GM19324 (cell line): ENCODE data around the gene RUNDC1.
A peak's percentile ranks its signal among the peaks of the same experiment; 100 is the strongest.
"Not testable (repeated sequence)": the region's sequence is repeated elsewhere in the genome, so short reads cannot be mapped to it uniquely, and the experiment has no call there.

Experiments used
- ATAC-seq: cut with Tn5 transposase; IDR thresholded peaks from one replicate; pipeline ENCODE4 v1.9.1; 2021; ENCODE audit warnings: mild to moderate bottlenecking, moderate library complexity; ENCODE audit not compliant: unreplicated experiment, low FRiP score

Gene RUNDC1

GRCh38 chr17:42980274-42980765 is at the start of gene RUNDC1:
RUNDC1 (plus strand) TSS chr17:42980565; CDS start chr17:42980577, 12 bp downstream.
- peak; percentile 71 for ATAC-seq

DNA sequence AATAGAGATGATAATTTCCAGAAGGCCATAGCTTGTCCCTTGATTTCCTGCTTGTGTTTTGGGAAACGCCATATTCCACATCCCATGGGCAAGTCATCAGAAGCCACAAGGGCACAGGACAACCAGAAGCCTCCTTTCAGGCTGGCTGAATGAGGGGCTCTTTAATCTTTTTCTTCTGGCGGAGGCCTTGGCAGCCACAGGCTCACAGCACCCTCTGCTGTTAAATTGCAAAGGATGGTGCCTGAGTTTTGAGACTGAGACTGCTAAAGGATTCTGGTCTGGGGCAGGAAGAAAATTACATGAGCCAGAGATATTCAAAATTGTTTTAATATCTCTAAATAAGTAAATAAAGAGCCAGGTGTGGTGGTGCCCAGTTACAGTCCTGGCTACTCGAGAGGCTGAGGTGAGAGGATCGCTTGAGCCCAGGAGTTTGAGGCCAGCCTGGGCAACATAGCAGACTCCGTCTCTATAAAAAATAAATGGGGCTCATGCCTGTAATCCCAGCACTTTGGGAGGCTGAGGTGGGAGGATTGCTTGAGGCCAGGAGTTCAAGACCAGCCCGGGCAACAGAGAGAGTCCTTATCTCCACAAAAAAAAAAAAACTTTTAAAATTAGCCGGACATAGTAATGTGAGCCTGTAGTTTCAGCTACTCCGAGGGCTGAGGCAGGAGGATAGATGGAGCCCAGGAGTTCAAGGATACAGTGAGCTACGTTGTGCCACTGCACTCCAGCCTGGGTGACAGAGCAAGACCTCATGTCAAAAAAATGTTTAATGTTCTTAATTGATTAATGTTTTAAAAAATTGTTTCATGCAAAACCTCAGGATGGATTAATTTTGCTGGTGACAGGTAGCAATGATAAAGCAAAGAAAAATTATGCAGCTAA is 42.4 kb upstream of the RUNDC1 start:
- ATAC-seq, result no peak

- no peak for ATAC-seq
Measured at GRCh38 chr17:42944211-42944610, 36.2 kb upstream of the RUNDC1 start.

DNA sequence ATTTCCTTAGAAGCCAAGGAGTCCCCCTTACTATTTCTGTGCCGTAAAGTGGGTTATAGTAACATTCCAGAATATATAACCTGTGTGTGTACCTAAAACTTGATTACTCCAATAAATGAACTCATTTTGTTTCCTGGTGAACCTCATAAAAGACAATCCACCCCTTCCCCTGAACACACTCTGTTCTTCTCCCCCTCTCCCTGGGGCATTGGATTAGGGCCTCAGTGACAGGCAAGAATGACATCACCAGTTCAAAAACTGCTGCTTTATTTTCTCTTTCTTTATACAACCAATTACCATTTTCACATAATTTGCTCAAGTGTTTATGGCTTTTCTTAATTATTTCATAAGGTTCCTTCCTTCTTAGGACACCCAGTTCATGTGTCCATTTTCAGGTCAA is 33.6 kb upstream of the RUNDC1 start:
- ATAC-seq, result no peak

DNA sequence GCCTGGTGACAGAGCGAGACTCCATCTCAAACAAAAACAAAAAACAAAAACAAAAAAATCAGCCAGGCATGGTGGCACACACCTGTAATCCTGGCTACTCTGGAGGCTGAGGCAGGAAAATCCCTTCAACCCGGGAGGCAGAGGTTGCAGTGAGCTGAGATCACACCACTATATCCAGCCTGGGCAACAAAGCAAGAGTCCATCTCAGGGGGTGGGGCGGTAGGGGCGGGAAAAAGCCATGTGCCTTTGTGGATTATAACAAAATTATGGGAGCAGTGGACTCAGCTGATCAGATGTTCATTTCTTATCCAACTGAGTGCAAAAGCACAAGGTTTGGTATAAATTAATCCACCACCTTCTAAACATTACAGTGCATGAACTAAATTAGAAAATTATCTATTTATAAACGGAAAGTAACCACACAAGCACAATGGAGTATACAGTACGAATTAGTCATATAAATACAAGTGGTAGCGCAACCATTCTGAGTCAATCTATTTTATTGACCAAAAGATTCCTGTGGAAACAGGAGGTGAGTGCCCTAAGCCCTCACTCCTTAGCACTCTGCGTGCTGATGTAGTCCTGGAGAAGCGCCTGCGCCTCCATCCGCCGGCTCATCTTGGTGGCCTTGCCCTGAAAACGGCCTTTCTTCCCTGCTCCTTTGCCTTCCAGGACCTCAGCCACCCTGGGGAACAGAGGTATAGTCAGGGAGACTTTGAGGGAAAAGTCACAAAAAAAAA is 30.2 kb upstream of the RUNDC1 start:
- ATAC-seq, result no peak

- ATAC-seq, result no peak
Measured at GRCh38 chr17:42953669-42954068, 26.7 kb upstream of the RUNDC1 start.

GRCh38 chr17:42964161-42964932 is 16.0 kb upstream of the RUNDC1 start, which contains the start of gene AARSD1:
AARSD1 (minus strand) TSS chr17:42964454; CDS start chr17:42964440, 14 bp downstream.
- ATAC-seq, result peak; percentile 83

- no peak for ATAC-seq
Measured at GRCh38 chr17:42967925-42968324, 12.4 kb upstream of the RUNDC1 start.

- ATAC-seq, result no peak
Measured at GRCh38 chr17:42969001-42969581, 11.3 kb upstream of the RUNDC1 start.

DNA sequence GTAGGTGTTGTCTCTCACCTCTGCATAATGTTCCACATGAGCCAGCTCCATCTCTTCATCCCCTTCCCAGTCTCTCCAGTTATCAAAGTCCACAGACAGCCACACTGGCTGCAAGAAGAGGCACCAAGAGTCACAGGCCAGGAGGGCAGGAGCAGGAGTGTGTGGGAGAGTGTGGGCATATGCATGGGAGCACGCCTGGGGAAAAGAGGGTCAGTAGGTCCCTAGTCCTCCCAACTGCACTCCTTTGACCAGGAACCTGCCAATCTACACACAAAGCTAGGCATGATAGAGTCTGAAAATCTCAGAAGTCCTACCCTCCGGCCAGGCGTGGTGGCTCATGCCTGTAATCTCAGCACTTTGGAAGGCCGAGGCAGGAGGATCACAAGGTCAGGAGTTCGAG is 8.8 kb upstream of the RUNDC1 start:
- no peak for ATAC-seq

- not testable (repeated sequence) for ATAC-seq
Measured at GRCh38 chr17:42973323-42973722, 7.0 kb upstream of the RUNDC1 start.

DNA sequence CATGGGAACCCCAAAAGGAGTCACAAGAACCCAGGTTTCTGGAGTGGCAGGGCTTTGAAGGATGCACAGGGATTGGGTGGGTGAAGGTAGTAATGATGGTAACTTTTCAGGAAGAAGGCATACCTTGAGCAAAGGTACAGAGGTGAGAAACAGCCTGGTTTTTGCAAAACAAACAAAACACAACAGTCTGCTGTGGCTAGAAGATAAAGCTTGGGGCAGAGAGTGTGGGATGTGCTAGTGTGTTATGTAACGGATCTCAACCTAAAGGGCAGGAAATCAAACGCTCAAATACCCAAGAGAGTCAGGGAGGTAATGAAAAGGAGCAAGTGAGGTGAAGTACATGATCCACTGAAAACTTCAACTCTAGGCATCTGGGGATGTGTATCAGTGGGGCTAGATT is 5.1 kb upstream of the RUNDC1 start:
- no peak for ATAC-seq

GRCh38 chr17:42975701-42976100 is 4.7 kb upstream of the RUNDC1 start:
- ATAC-seq, result not testable (repeated sequence)

- ATAC-seq, result no peak
Measured at GRCh38 chr17:42979511-42980273, 673 bp upstream of the RUNDC1 start, which contains the start of gene PTGES3L. PTGES3L (minus strand) TSS chr17:42980080; CDS start chr17:42980053, 27 bp downstream.

- ATAC-seq, result peak; percentile 50
Measured at GRCh38 chr17:42980766-42981397, 517 bp downstream of the RUNDC1 start.

DNA sequence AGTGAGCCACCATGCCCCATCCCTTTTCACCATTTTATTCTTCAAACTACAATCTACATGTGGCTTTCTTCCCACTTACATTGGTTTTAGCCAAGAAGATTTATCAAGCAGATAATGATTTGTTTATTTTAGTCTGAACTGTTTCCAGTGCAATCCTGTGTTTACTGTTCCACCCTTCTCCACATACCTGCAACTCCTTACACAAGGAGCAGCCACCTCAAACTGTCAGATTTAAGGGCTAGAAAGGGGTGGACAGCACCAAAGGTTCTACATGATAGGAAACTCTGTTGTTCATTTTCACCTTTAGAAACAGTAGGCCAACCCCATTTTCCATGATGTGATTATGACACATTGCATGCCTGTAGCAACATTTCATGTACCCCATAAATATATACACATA is 1.9 kb downstream of the RUNDC1 start:
- no peak for ATAC-seq

- ATAC-seq, result no peak
Measured at GRCh38 chr17:42985225-42985624, 4.9 kb downstream of the RUNDC1 start.

DNA sequence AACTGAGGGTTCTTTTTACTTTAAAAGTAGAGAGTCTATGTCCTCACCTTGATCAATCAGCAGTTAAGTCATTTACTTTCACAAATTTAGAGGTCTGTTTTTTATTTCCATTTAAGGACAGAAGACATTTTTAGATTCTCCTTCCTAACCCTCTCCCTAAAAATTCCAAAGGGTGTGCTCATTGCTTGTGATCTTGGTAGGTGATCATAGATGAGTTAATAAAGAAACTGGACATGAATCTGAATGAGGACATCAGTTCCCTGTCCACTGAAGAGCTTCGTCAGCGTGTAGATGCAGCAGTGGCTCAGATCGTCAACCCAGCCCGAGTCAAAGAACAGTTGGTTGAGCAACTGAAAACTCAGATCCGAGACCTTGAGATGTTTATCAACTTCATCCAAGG is 8.8 kb downstream of the RUNDC1 start:
- no peak for ATAC-seq
